HepG2 (cell line): ENCODE data around the gene ZBP1. TPM values are rescaled to one million over a fixed set of nuclear protein-coding genes. Genes with fewer than 3 reads are reported as not detected.

Experiments
- ATAC-seq: fragments of 200-7000 bp; cut with Tn5 transposase; 3 replicates; pipeline ENCODE4 v1.9.1; 2020; ENCODE audit warnings: mild to moderate bottlenecking, moderate library complexity
- BruUV-seq: library from RNA; stranded (reverse); fragments of 400-500 nt; replicated peaks from 2 replicates; lab custom pipeline; 2021; lab: Mats Ljungman, UMichigan
- CTCF ChIA-PET: fragments of 300-600 bp; formaldehyde crosslinking; extraction: SDS; loops from one replicate; lab custom pipeline; 2021; ENCODE audit warnings: low total read pairs, inconsistent platforms, low intra/inter-chr PET ratio; lab: Yijun Ruan, JAX
- POLR2A ChIA-PET: fragments of 350-600 bp; sonication (Branson Sonifier 250); formaldehyde crosslinking; loops from one replicate; lab custom pipeline; 2020; ENCODE audit warnings: antibody characterized with exemption, inconsistent platforms; lab: Yijun Ruan, JAX
- DNase-seq: peaks from one replicate; pipeline ENCODE4 v3.0.0-alpha.2; 2015; ENCODE audit warnings: low spot score
- FAIRE-seq: peaks from 3 replicates; lab custom pipeline; 2011; peaks lifted over from hg19 to GRCh38; lab: Jason Lieb, UNC
- H2AFZ ChIP-seq: one replicate; pipeline ENCODE4 v1.6.1; 2011; ENCODE audit warnings: low read length, inconsistent platforms
- H3K27ac ChIP-seq: fragments of 300-600 bp; 3 replicates; pipeline ENCODE4 v1.8.0; 2011; ENCODE audit warnings: mixed run types, mild to moderate bottlenecking, mixed read lengths, low read length, inconsistent platforms; ENCODE audit not compliant: insufficient read depth; ENCODE audit errors: extremely low read length
- H3K27me3 ChIP-seq, 2 experiments: fragments of 200-600 bp in 1 of 2; 2 replicates in 1 of 2; 3 replicates in 1 of 2; pipeline versions ENCODE4 v1.6.0 to v1.8.0; 2011; ENCODE audit warnings: low read length in 2 of 2, mild to moderate bottlenecking in 2 of 2, moderate library complexity in 2 of 2, inconsistent platforms in 1 of 2; ENCODE audit not compliant: insufficient read depth in 2 of 2, control insufficient read depth in 1 of 2
- H3K36me3 ChIP-seq, 2 experiments: fragments of 200-600 bp in 1 of 2; replicated peaks in 1 of 2; 2 replicates in 1 of 2; 3 replicates in 1 of 2; pipeline versions ENCODE4 v1.5.1 to v1.8.0; 2011; ENCODE audit warnings: low read length in 2 of 2, inconsistent platforms in 1 of 2; ENCODE audit not compliant: insufficient read depth in 2 of 2, control insufficient read depth in 1 of 2
- H3K4me1 ChIP-seq: 2 replicates; pipeline ENCODE4 v1.5.1; 2012; ENCODE audit warnings: low read length, inconsistent platforms; ENCODE audit not compliant: insufficient read depth
- H3K4me2 ChIP-seq: 2 replicates; pipeline ENCODE4 v1.6.0; 2011; ENCODE audit warnings: low read depth, low read length, inconsistent platforms
- H3K4me3 ChIP-seq, 3 experiments: fragments of 200-600 bp in 1 of 3; sonication (generic), shearing (Covaris generic) in 1 of 3; replicated peaks in 1 of 3; 2 replicates each; pipeline ENCODE4 v1.5.1; 2011 to 2016; ENCODE audit warnings: low read length in 3 of 3, inconsistent platforms in 2 of 3, low read depth in 2 of 3, mild to moderate bottlenecking in 2 of 3, control low read depth in 1 of 3, mixed read lengths in 1 of 3; ENCODE audit not compliant: insufficient read depth in 1 of 3
- H3K79me2 ChIP-seq: one replicate; pipeline ENCODE4 v1.6.1; 2011; ENCODE audit warnings: low read length, inconsistent platforms; ENCODE audit not compliant: insufficient read depth
- H3K9ac ChIP-seq: 2 replicates; pipeline ENCODE4 v1.6.0; 2011; ENCODE audit warnings: mild to moderate bottlenecking, low read depth, low read length, inconsistent platforms; ENCODE audit not compliant: insufficient read depth
- H3K9me3 ChIP-seq: 2 replicates; pipeline ENCODE4 v1.5.1; 2012; ENCODE audit warnings: mild to moderate bottlenecking, low read length
- H4K20me1 ChIP-seq: 2 replicates; pipeline ENCODE4 v1.6.0; 2011; ENCODE audit warnings: inconsistent platforms, mild to moderate bottlenecking, low read length, moderate library complexity; ENCODE audit not compliant: insufficient read depth
- EZH2 ChIP-seq: conservative IDR thresholded peaks from 2 replicates; pipeline ENCODE4 v1.6.1; 2012; ENCODE audit warnings: mild to moderate bottlenecking, low read depth, low read length, moderate library complexity
- FOXP1 ChIP-seq, 2 experiments: fragments of 450-650 bp in 1 of 2; IDR thresholded peaks; 2 replicates each; pipeline ENCODE4 v1.6.1; 2017 to 2018; ENCODE audit warnings: antibody characterized with exemption in 1 of 2
- KLF12 ChIP-seq: sonication (generic); formaldehyde crosslinking; IDR thresholded peaks from 2 replicates; pipeline ENCODE4 v1.4.0; 2020; ENCODE audit warnings: missing genetic modification reagents, borderline replicate concordance
- YEATS4 ChIP-seq: sonication (generic); formaldehyde crosslinking; IDR thresholded peaks from 2 replicates; pipeline ENCODE4 v1.4.0; 2020; ENCODE audit warnings: missing genetic modification reagents, borderline replicate concordance
- WGBS: methylation state at CpG from one replicate; pipeline ENCODE4 v1.1.6; 2017; ENCODE audit warnings: low lambda C conversion rate; 5-methylcytosine and 5-hydroxymethylcytosine counted together
- in situ Hi-C: cut with HindIII; loops from 2 replicates; pipeline ENCODE4 v1.10.0; 2017; ENCODE audit warnings: low pct_unique_long_range_greater_than_20kb; ENCODE audit not compliant: extremely low pct_ligation_motif_present
- intact Hi-C: fragments of 100-400 bp; cut with micrococcal nuclease; formaldehyde crosslinking; loops from one replicate; pipeline ENCODE4 v1.10.0; 2022; ENCODE audit not compliant: unreplicated experiment
- polyA plus RNA-seq, 8 experiments: library from polyadenylated mRNA; depleted of rRNA in 3 of 8; stranded (reverse) in 7 of 8; unstranded in 1 of 8; fragments of >200 nt; fragmentation: Illumina TruSeq in 4 of 8; extraction: Trizol in 4 of 8; gene quantifications; 2 replicates each; pipeline versions ENCODE4 v1.2.1 to v1.2.3, GENCODE V29; 2011 to 2016; ENCODE audit warnings: low read depth in 4 of 8, missing spikeins in 1 of 8, mixed read lengths in 1 of 8; ENCODE audit not compliant: insufficient read depth in 1 of 8
- total RNA-seq, 5 experiments: library from RNA; depleted of rRNA; stranded (reverse); fragments of >200 nt; fragmentation: Illumina TruSeq; extraction: Trizol; gene quantifications; 2 replicates each; pipeline ENCODE4 v1.2.3, GENCODE V29; 2016; ENCODE audit warnings: low read depth in 1 of 5

The ZBP1 gene
- total and polyA plus RNA-seq, 2 of the 13 experiments (the other 11 are each of a cell fraction or from before 2014, with no cell fraction given) = not detected

DNA sequence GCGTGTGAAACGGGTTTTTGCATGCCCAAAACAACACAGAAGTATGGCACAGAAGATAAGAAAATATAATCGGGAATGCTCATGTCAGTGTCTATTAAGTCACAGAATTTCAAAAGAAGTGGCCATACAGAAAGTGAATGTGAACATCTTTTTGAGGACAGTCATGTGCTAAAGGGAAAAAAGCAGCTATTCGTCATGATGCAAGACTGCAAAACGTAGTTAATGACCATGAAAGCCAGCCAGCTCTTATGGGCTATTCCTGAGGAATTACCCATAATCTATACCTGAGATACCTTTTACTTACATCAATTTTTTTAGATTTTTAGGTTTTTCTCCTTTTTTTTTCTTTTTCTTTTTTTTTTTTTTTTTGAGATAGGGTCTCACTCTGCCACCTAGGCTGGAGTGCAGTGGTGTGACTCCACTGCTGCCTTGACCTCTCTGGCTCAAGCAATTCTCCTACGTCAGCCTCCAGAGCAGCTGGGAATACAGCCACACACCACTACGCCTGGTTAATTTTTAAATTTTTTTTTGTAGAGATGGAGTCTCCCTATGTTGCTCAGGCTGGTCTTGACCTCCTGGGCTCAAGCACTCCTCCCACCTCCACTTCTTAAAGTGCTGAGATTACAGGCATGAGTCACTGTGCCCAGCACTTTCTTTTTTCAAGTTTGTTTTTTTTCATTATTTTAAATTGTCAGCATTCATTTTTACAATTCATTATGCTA is 18.1 kb upstream of the ZBP1 start:
- Histone ChIP-seq H3K4me1 (no peaks in the 10 kb centered on the region), H3K27ac (no peak overlapping the region), H3K79me2 (no peaks in the 10 kb centered on the region), H3K4me3 (no peak overlapping the region), H3K4me2 (no peak overlapping the region), H2AFZ (no peak overlapping the region), H3K9me3 (no peaks in the 10 kb centered on the region), H3K9ac (no peak overlapping the region), H4K20me1 (no peaks in the 10 kb centered on the region), H3K36me3 (no peaks in the 10 kb centered on the region), H3K27me3 (0 out of 5 replicates have a peak, but pooled peaks cover 0 to 4% of the 10 kb centered on the region in 2 experiments)
- 24% methylated on average over 7 of the region's 7 CpGs for WGBS
- FAIRE-seq = no peak
- in situ Hi-C loops = no loop called here
- DNase-seq = no peak
- intact Hi-C loops = no loop called here
- ATAC-seq = no peak
- no TSS peak for BruUV-seq
- CTCF ChIA-PET = no interaction called here
- TF ChIP-seq EZH2 (0 out of 2 replicates have a peak, but pooled peaks have one; percentile 24), KLF12 (CRISPR knock-in tag) (no peak), FOXP1 (IDR thresholded peaks at IDR 0.05) (no peak), FOXP1 (CRISPR knock-in tag; IDR thresholded peaks at IDR 0.05) (no peak)
- POLR2A ChIA-PET = no interaction called here

DNA sequence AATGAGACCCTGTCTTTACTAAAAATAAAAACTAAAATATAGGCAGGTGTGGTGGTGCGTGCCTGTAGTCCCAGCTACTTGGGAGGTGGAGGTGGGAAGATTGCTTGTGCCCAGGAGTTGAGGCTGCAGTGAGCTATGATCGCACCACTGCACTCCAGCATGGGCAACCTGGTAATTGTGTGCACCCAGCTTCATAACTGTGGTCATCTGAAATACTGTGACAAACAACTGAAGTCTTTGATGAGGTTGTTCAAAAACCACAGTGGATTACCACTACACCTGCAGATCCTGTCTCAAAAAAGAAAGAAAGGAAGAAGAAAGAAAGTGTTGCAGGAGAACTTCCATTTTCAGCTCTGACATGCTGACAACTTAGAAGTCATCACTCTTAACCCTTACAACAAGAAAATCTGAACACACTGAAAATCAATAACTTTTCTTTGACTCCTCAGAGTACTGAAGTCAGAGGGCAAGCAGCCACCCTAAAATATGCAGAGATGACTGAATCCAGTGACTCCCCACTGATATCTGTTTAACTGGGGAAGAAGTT is 13.8 kb upstream of the ZBP1 start:
- no peak overlapping the region for H3K9ac ChIP-seq
- H2AFZ ChIP-seq = no peak overlapping the region
- intact Hi-C loops (no loop called here), in situ Hi-C loops (no loop called here)
- H4K20me1 ChIP-seq = no peaks in the 10 kb centered on the region
- no peak for ATAC-seq
- no peaks in the 10 kb centered on the region for H3K79me2 ChIP-seq
- TF ChIP-seq YEATS4 (CRISPR knock-in tag) = no peak
- TF ChIP-seq, all 625 proteins: peak for 0
- DNase-seq (no peak), FAIRE-seq (no peak)
- no peaks in the 10 kb centered on the region for H3K4me1 ChIP-seq
- BruUV-seq = no TSS peak
- ChIA-PET POLR2A (no interaction called here), CTCF (no interaction called here)
- 4% methylated on average over 2 of the region's 2 CpGs for WGBS
- no peak overlapping the region for H3K27ac ChIP-seq
- H3K9me3 ChIP-seq = no peaks in the 10 kb centered on the region
- H3K36me3 ChIP-seq = no peaks in the 10 kb centered on the region
- peaks cover 0 to 23% of the 10 kb centered on the region in 2 experiments; a peak in 3 of 5 replicates for H3K27me3 ChIP-seq
- no peak overlapping the region for H3K4me3 ChIP-seq
- H3K4me2 ChIP-seq = no peak overlapping the region
